ACC112 (cell line): ENCODE data around the gene PSEN2.

ENCODE experiments used
- H2AFZ ChIP-seq: fragments of 200-600 bp; sonication (generic); one replicate; pipeline ENCODE4 v1.6.0; 2017; ENCODE audit warnings: antibody characterized with exemption, low read length; ENCODE audit not compliant: unreplicated experiment
- H3K27ac ChIP-seq: fragments of 200-600 bp; sonication (generic); 2 replicates; pipeline ENCODE4 v1.5.1; 2014; ENCODE audit warnings: low read depth, mild to moderate bottlenecking, antibody characterized with exemption, low read length, moderate library complexity
- H3K27me3 ChIP-seq: fragments of 200-600 bp; sonication (generic); 2 replicates; pipeline ENCODE4 v1.6.1; 2014; ENCODE audit warnings: mild to moderate bottlenecking, antibody characterized with exemption, low read length, moderate library complexity, mixed read lengths; ENCODE audit not compliant: insufficient read depth
- H3K36me3 ChIP-seq: fragments of 200-600 bp; sonication (generic); 2 replicates; pipeline ENCODE4 v1.6.1; 2016; ENCODE audit warnings: mild to moderate bottlenecking, antibody characterized with exemption, low read length, moderate library complexity, mixed read lengths; ENCODE audit not compliant: insufficient read depth
- H3K4me1 ChIP-seq: fragments of 200-600 bp; sonication (generic); one replicate; pipeline ENCODE4 v1.6.1; 2016; ENCODE audit warnings: low read length, mixed read lengths; ENCODE audit not compliant: insufficient read depth, unreplicated experiment, control insufficient read depth
- H3K4me3 ChIP-seq: fragments of 200-600 bp; sonication (generic); 2 replicates; pipeline ENCODE4 v1.5.1; 2014; ENCODE audit warnings: mild to moderate bottlenecking, low read depth, low read length
- H3K79me2 ChIP-seq: fragments of 200-600 bp; sonication (generic); one replicate; pipeline ENCODE4 v1.6.0; 2016; ENCODE audit warnings: low read length; ENCODE audit not compliant: control insufficient read depth, unreplicated experiment, insufficient read depth

The PSEN2 gene

GRCh38 chr1:226886122-226886901, 15.9 kb downstream of the PSEN2 start:
- peaks cover 18% of the 10 kb centered on the region for H3K4me1 ChIP-seq
- no peak overlapping the region for H3K4me3 ChIP-seq
- no peaks in the 10 kb centered on the region for H3K27me3 ChIP-seq
- H3K27ac ChIP-seq: no peak overlapping the region
- H3K79me2 ChIP-seq: no peaks in the 10 kb centered on the region
- no peak overlapping the region for H2AFZ ChIP-seq
- no peaks in the 10 kb centered on the region for H3K36me3 ChIP-seq

GRCh38 chr1:226887006-226887405, 16.6 kb downstream of the PSEN2 start:
- no peaks in the 10 kb centered on the region for H3K27me3 ChIP-seq
- no peak overlapping the region for H3K4me3 ChIP-seq
- H3K4me1 ChIP-seq: peaks cover 20% of the 10 kb centered on the region
- no peaks in the 10 kb centered on the region for H3K36me3 ChIP-seq
- H2AFZ ChIP-seq: no peak overlapping the region
- H3K79me2 ChIP-seq: no peaks in the 10 kb centered on the region
- no peak overlapping the region for H3K27ac ChIP-seq

- Histone ChIP-seq H3K4me3 (no peak overlapping the region), H3K27me3 (no peaks in the 10 kb centered on the region), H3K36me3 (no peaks in the 10 kb centered on the region), H2AFZ (no peak overlapping the region), H3K4me1 (peaks cover 15% of the 10 kb centered on the region), H3K79me2 (no peaks in the 10 kb centered on the region), H3K27ac (no peak overlapping the region)
Measured at GRCh38 chr1:226888021-226888420, 17.6 kb downstream of the PSEN2 start.

GRCh38 chr1:226888816-226889215, 18.4 kb downstream of the PSEN2 start:
- Histone ChIP-seq H2AFZ (no peak overlapping the region), H3K27me3 (no peaks in the 10 kb centered on the region), H3K79me2 (no peaks in the 10 kb centered on the region), H3K36me3 (no peaks in the 10 kb centered on the region), H3K27ac (no peak overlapping the region), H3K4me3 (no peak overlapping the region), H3K4me1 (peaks cover 9% of the 10 kb centered on the region)

- Histone ChIP-seq H3K27me3 (no peaks in the 10 kb centered on the region), H3K4me3 (no peak overlapping the region), H3K4me1 (peaks cover 9% of the 10 kb centered on the region), H3K36me3 (no peaks in the 10 kb centered on the region), H3K79me2 (no peaks in the 10 kb centered on the region), H3K27ac (no peak overlapping the region), H2AFZ (no peak overlapping the region)
Measured at GRCh38 chr1:226889616-226890330, 19.4 kb downstream of the PSEN2 start.

GRCh38 chr1:226890331-226891108, 20.1 kb downstream of the PSEN2 start:
- Histone ChIP-seq H3K36me3 (no peaks in the 10 kb centered on the region), H3K4me3 (no peak overlapping the region), H3K4me1 (peaks cover 9% of the 10 kb centered on the region), H3K79me2 (no peaks in the 10 kb centered on the region), H3K27me3 (no peaks in the 10 kb centered on the region), H2AFZ (no peak overlapping the region), H3K27ac (no peak overlapping the region)

- H3K36me3 ChIP-seq: no peaks in the 10 kb centered on the region
- H3K4me3 ChIP-seq: no peak overlapping the region
- peaks cover 9% of the 10 kb centered on the region for H3K4me1 ChIP-seq
Measured at GRCh38 chr1:226891346-226891745, 20.9 kb downstream of the PSEN2 start.

GRCh38 chr1:226891846-226892523, 21.6 kb downstream of the PSEN2 start:
- H3K27me3 ChIP-seq: no peaks in the 10 kb centered on the region
- H2AFZ ChIP-seq: no peak overlapping the region
- H3K4me1 ChIP-seq: peaks cover 9% of the 10 kb centered on the region
- no peaks in the 10 kb centered on the region for H3K36me3 ChIP-seq
- H3K27ac ChIP-seq: no peak overlapping the region
- H3K79me2 ChIP-seq: no peaks in the 10 kb centered on the region
- H3K4me3 ChIP-seq: no peak overlapping the region

More at GRCh38 chr1:226891346-226891745, 20.9 kb downstream of the PSEN2 start:
- Histone ChIP-seq H3K27me3 (no peaks in the 10 kb centered on the region), H3K27ac (no peak overlapping the region), H3K79me2 (no peaks in the 10 kb centered on the region), H2AFZ (no peak overlapping the region)

- no peak overlapping the region for H3K27ac ChIP-seq
- no peaks in the 10 kb centered on the region for H3K27me3 ChIP-seq
- no peaks in the 10 kb centered on the region for H3K36me3 ChIP-seq
- no peaks in the 10 kb centered on the region for H3K79me2 ChIP-seq
- no peak overlapping the region for H2AFZ ChIP-seq
- H3K4me3 ChIP-seq: no peak overlapping the region
- peaks cover 9% of the 10 kb centered on the region for H3K4me1 ChIP-seq
Measured at GRCh38 chr1:226892524-226892875, 22.1 kb downstream of the PSEN2 start.

GRCh38 chr1:226893936-226894335, 23.5 kb downstream of the PSEN2 start:
- H3K79me2 ChIP-seq: no peaks in the 10 kb centered on the region
- no peak overlapping the region for H2AFZ ChIP-seq
- H3K27ac ChIP-seq: no peak overlapping the region
- H3K4me1 ChIP-seq: peaks cover 9% of the 10 kb centered on the region
- no peaks in the 10 kb centered on the region for H3K36me3 ChIP-seq
- H3K4me3 ChIP-seq: no peak overlapping the region
- no peaks in the 10 kb centered on the region for H3K27me3 ChIP-seq
